Mucosa of descending colon (tissue), 3 donors: Measurements from ENCODE around the gene SFMBT2. TPM values are rescaled to one million over a fixed set of nuclear protein-coding genes. Genes with fewer than 3 reads are reported as not detected.

Source experiments
- ATAC-seq: fragments of 200-7000 bp; cut with Tn5 transposase; one replicate; pipeline ENCODE4 v1.9.1; 2020; ENCODE audit warnings: mild to moderate bottlenecking, moderate library complexity
- DNase-seq, 3 donors: peaks; one replicate each; pipeline ENCODE4 v3.0.0-alpha.2; 2020
- H3K36me3 ChIP-seq: fragments of 200-600 bp; one replicate; pipeline ENCODE4 v1.8.0; 2021; ENCODE audit warnings: low read depth, mild to moderate bottlenecking
- H3K4me1 ChIP-seq: fragments of 200-600 bp; one replicate; pipeline ENCODE4 v1.8.0; 2021; ENCODE audit warnings: low read depth, mild to moderate bottlenecking
- H3K4me3 ChIP-seq: fragments of 200-600 bp; one replicate; pipeline ENCODE4 v1.8.0; 2021; ENCODE audit warnings: mild to moderate bottlenecking
- H3K9me3 ChIP-seq: fragments of 200-600 bp; one replicate; pipeline ENCODE4 v1.8.0; 2021; ENCODE audit warnings: mild to moderate bottlenecking
- intact Hi-C, 2 donors: fragments of 100-400 bp; cut with DNase I in 1 of 2; cut with micrococcal nuclease in 1 of 2; formaldehyde crosslinking; loops; one replicate each; pipeline versions ENCODE4 v1.11.0 to v1.11.1; 2022; cut with DNase I, micrococcal nuclease
- total RNA-seq, 3 donors: library from RNA; stranded (reverse); fragmentation: NEBNext Ultra II Directional in 2 of 3; extraction: Animal tissue kit (Norgen Biotek cat#: 25700) in 2 of 3; gene quantifications; one replicate each; pipeline versions ENCODE4 v1.2.1 to v1.2.4, GENCODE V29; 2021 to 2023
- TF ChIP-seq, protein P1 (sequence below): fragments of 200-600 bp; IDR thresholded peaks from one replicate; pipeline ENCODE4 v1.8.0; 2022; ENCODE audit warnings: antibody characterized with exemption, mild to moderate bottlenecking
- donor health status: DM: no; HTN: no; CAD: no; lungs with moderate emphysema.
- donor health status: DM: no; HTN: no; CAD: no.
- donor health status: DM: no; HTN: yes; CAD: no.

The SFMBT2 gene
- total RNA-seq, 3 donors from 2014 or later, result 3.9 to 8.8 (median 5.7) TPM

DNA sequence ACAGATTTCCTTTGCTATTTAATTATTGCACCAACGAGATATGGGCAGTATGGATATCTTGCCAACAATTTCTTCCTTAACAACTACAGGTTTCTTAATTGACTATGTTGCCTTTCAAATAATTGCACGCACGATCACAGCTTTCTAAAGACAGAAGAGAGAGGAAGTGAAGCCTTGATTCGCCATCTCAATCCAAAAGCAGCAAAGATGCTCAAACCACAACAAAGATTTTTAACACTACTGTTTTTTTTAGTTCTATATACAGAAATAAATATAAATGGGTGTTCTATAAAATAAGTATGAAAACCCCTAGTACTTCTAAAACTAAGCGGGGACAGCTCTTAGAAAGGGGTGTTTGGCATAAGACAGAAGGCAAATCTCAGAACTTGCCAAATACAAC lies 251.3 kb downstream of the SFMBT2 start:
- intact Hi-C loops, result no loop called here
- Histone ChIP-seq H3K36me3 (no peaks in the 10 kb centered on the region), H3K9me3 (no peaks in the 10 kb centered on the region)

DNA sequence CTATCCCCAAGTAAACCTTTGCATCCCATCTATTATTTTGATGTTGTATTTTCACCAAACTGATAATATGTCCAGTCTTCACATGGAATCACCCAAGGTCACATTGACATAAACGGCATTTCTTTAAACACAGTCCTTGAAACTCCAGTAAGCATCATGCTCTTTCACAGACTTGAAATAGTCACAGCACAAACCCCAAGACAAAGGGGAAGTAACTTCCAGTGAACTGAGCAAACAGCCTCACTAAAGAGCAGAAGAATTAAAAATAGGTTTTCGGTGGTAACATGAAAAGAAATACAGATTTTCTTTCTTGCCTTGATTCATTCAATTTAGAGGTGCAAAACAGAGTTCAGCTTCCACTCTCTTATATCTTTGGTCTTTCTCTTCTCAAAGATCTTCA lies 253.7 kb downstream of the SFMBT2 start:
- no peaks in the 10 kb centered on the region for H3K4me1 ChIP-seq
- H3K4me3 ChIP-seq, result no peak overlapping the region
- H3K9me3 ChIP-seq, result no peaks in the 10 kb centered on the region
- intact Hi-C loops, result no loop called here
- no peak for ATAC-seq
- TF ChIP-seq, protein P1, sequence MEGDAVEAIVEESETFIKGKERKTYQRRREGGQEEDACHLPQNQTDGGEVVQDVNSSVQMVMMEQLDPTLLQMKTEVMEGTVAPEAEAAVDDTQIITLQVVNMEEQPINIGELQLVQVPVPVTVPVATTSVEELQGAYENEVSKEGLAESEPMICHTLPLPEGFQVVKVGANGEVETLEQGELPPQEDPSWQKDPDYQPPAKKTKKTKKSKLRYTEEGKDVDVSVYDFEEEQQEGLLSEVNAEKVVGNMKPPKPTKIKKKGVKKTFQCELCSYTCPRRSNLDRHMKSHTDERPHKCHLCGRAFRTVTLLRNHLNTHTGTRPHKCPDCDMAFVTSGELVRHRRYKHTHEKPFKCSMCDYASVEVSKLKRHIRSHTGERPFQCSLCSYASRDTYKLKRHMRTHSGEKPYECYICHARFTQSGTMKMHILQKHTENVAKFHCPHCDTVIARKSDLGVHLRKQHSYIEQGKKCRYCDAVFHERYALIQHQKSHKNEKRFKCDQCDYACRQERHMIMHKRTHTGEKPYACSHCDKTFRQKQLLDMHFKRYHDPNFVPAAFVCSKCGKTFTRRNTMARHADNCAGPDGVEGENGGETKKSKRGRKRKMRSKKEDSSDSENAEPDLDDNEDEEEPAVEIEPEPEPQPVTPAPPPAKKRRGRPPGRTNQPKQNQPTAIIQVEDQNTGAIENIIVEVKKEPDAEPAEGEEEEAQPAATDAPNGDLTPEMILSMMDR, result no peak
- H3K36me3 ChIP-seq, result no peaks in the 10 kb centered on the region
- no peak for DNase-seq

More for the DNA sequence above, 251.3 kb downstream of the SFMBT2 start:
- ATAC-seq, result no peak
- no peak for DNase-seq
- TF ChIP-seq, protein P1, result no peak
- H3K4me1 ChIP-seq, result no peaks in the 10 kb centered on the region
- no peak overlapping the region for H3K4me3 ChIP-seq

DNA sequence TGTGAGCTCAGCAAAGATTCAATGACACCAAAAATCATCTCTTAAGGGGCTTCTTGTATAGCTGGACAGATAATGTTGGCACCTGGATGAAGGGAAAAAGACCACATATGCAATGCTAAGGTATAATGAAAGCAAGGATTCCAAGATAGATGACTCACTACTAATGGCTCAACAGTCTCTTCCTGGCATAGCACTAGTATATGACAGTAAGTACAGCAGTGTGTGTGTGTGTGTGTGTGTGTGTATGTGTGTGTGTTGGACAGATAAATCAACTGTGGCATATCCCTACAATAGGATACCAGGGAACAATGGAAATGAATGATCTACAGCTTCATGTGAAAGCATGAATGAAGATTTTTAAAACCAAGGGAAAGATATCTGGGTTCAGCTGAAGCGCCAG lies 257.1 kb downstream of the SFMBT2 start:
- DNase-seq (no peak), ATAC-seq (no peak)
- no peaks in the 10 kb centered on the region for H3K9me3 ChIP-seq
- intact Hi-C loops, result no loop called here
- no peaks in the 10 kb centered on the region for H3K4me1 ChIP-seq
- no peak overlapping the region for H3K4me3 ChIP-seq
- TF ChIP-seq, protein P1, result no peak
- no peaks in the 10 kb centered on the region for H3K36me3 ChIP-seq

DNA sequence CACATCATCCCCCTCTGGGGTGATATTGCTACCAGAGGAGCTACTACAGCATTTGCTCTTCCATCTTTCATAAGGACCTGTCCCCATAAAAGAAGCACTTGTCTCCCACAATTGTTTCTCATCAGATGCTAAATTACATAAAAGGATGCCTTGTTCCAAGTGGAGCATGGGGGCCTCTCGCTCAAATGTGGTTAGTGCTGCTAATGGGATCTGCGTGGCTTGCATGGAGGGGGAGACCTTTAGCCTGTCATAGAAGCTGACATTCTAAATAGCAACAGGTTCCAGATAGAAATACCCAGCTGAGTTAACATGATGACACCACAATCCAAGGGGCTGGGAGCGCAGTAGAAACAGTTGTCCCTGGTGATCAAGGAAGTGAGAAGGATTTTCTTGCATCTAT lies 257.9 kb downstream of the SFMBT2 start:
- intact Hi-C loops, result no loop called here
- H3K36me3 ChIP-seq, result no peaks in the 10 kb centered on the region
- no peak for DNase-seq
- H3K4me1 ChIP-seq, result no peaks in the 10 kb centered on the region
- H3K4me3 ChIP-seq, result no peak overlapping the region
- H3K9me3 ChIP-seq, result no peaks in the 10 kb centered on the region
- ATAC-seq, result no peak
- TF ChIP-seq, protein P1, result no peak

DNA sequence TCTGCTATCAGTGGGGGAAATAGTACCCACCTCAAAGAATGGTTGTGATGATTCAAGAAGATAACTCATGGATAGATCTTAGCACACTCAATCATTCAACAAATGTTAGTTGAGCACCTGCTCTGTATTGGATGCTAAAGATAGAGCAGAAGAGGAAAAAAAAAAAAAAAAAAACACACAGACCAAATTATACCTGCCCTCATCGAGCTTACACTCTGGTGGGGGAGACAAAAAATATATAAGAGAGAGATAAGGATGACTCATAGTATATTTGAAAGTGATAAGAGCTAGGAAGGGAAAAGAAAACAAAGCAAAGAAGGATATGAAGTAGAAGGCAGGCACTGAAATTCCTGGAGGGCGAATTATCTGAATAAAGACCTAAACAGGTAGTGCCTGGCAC lies 258.5 kb downstream of the SFMBT2 start:
- intact Hi-C loops, result no loop called here
- no peak for ATAC-seq

More for the DNA sequence above, 258.5 kb downstream of the SFMBT2 start:
- no peak overlapping the region for H3K4me3 ChIP-seq
- H3K9me3 ChIP-seq, result no peaks in the 10 kb centered on the region
- H3K4me1 ChIP-seq, result no peaks in the 10 kb centered on the region
- TF ChIP-seq, protein P1, result no peak
- no peak for DNase-seq
- no peaks in the 10 kb centered on the region for H3K36me3 ChIP-seq
